Left renal pelvis (tissue), 4 donors: ENCODE measurements around the gene ZNF234. TPM values are rescaled to one million over a fixed set of nuclear protein-coding genes. Genes with fewer than 3 reads are reported as not detected.
"Not testable (repeated sequence)": the region's sequence is repeated elsewhere in the genome, so short reads cannot be mapped to it uniquely, and the experiment has no call there.

Source experiments
- DNase-seq, 4 donors: peaks; one replicate each; pipeline ENCODE4 v3.0.0-alpha.2; 2013; ENCODE audit warnings: low read depth in 4 of 4, low spot score in 3 of 4
- polyA plus RNA-seq, 4 donors: library from polyadenylated mRNA; unstranded; fragments of 120-200 nt; gene quantifications; one replicate each; pipeline ENCODE4 v1.2.1, GENCODE V29; 2013; ENCODE audit not compliant: insufficient read length in 4 of 4

Gene ZNF234
- polyA plus RNA-seq, 4 donors = 13.2 to 19.9 (median 14.4) TPM

DNA sequence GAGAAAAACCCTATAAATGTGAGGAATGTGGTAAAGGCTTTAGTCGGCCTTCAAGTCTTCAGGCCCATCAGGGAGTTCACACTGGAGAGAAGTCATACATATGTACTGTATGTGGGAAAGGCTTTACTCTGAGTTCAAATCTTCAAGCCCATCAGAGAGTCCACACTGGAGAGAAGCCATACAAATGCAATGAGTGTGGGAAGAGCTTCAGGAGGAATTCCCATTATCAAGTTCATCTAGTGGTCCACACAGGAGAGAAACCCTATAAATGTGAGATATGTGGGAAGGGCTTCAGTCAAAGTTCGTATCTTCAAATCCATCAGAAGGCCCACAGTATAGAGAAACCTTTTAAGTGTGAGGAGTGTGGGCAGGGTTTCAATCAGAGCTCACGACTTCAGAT lies 35.2 kb downstream of the ZNF234 start:
- no peak for DNase-seq

- no peak for DNase-seq
Measured at GRCh38 chr19:44180968-44181367, 39.6 kb downstream of the ZNF234 start.

GRCh38 chr19:44182145-44182544 lies 40.8 kb downstream of the ZNF234 start:
- DNase-seq = no peak

DNA sequence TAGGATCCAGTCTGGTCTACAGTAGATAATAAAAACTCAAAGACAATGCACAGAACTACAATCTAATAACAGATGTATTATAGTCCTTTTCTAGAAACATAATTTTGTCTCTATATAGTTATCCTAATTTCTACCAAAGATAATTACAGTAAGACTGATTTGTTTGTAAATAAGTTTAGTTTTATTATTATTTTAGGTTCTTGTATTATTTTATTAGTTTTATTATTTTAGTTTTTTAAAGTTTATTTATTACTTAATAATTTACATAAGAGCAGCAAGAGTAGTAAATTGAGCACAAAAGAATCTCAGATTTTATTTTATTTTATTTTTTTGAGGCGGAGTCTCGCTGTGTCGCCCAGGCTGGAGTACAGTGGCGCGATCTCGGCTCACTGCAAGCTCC lies 48.7 kb downstream of the ZNF234 start:
- no peak for DNase-seq

GRCh38 chr19:44192127-44192526 lies 50.8 kb downstream of the ZNF234 start:
- DNase-seq = no peak

- DNase-seq = no peak
Measured at GRCh38 chr19:44196772-44197171, 55.4 kb downstream of the ZNF234 start.

DNA sequence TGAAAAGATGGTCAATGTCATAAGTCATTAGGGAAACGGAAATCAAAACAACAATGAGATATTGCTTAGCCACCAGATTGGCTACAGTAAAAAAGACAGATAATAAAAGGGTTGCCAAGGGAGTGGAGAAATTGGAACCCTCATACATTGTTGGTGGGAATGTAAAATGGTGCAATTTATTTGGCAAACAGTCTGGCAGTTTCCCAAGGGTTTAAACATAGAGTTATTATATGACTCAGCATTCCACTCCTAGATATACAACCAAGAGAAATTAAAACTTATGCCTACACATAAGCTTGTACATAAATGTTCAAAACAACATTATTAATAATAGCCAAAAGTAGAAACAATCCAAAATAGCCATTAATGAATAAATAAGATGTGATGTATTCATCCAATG lies 61.1 kb downstream of the ZNF234 start:
- no peak for DNase-seq

- no peak for DNase-seq
Measured at GRCh38 chr19:44202974-44203373, 61.6 kb downstream of the ZNF234 start.

DNA sequence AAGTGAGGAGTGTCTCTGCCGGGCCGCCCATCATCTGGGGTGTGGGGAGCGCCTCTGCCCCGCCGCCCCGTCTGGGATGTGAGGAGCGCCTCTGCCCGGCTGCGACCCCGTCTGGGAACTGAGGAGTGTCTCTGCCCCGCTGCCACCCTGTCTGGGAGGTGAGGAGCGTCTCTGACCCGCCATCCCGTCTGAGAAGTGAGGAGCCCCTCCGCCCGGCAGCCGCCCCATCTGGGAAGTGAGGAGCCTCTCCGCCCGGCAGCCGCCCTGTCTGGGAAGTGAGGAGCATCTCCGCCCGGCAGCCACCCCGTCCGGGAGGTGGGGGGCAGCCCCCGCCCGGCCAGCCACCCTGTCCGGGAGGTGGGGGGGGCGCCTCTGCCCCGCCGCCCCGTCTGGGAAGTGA lies 62.5 kb downstream of the ZNF234 start:
- DNase-seq = not testable (repeated sequence)

GRCh38 chr19:44204772-44205171 lies 63.4 kb downstream of the ZNF234 start:
- DNase-seq = no peak

DNA sequence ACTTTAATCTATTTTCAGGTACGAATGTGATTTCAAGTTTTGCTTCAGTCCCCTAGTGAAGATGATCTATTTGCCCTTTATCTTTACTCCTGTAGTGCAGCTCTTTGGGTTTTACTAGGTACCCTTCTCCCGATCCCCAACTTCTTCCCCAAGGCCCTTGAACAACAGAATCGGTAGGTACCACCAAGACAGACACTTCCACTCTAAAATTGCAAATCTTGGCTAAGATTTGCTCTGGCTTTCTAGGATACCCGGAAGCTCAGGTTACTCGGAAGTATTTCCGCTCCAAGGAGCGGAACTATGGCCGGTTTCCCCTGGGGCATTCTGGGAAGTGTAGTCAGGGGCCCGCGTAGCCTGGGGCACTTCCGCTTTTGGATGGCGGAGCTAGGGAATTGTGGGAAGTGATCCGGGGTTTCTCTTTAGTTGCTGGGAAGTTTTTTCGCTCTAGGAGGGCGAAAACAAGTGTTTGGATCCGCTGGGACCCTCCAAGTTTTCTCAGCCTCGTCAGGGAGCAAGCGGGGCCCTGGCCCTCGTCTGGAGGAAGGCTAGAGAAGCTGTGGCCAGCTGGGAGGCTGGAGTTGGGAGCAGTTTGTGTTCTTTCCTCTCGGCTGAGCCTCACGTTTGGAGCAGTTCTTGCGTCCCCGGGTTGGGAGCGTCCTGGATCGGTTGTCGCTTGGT lies 65.9 kb downstream of the ZNF234 start:
- peak; percentile 89 to 93 (median 91) for DNase-seq

Other genes with a start within 250 kb of the ZNF234 start
- 10 to 100 TPM; 25.2 to 30.3 (median 27.8) TPM for gene ZNF45, start 206.3 kb upstream of the ZNF234 start, polyA plus RNA-seq
- gene ZNF221, start 190.3 kb upstream of the ZNF234 start, polyA plus RNA-seq = 1 to 10 TPM; 5.4 to 7.9 (median 6.3) TPM
- 10 to 100 TPM; 10.7 to 17.2 (median 16.4) TPM for gene ZNF155, start 157.4 kb upstream of the ZNF234 start, polyA plus RNA-seq
- gene ZNF230, start 138.6 kb upstream of the ZNF234 start, polyA plus RNA-seq = 1 to 10 TPM; 5.9 to 7.8 (median 7.0) TPM
- 10 to 100 TPM in 1 of 4 donors, 1 to 10 TPM in 3; 9.2 to 10.4 (median 9.6) TPM for gene ZNF222, start 116.2 kb upstream of the ZNF234 start, polyA plus RNA-seq
- 10 to 100 TPM in 3 of 4 donors, 1 to 10 TPM in 1; 7.5 to 14.4 (median 13.6) TPM for gene ZNF223, start 89.5 kb upstream of the ZNF234 start, polyA plus RNA-seq
- 1 to 10 TPM; 3.7 to 5.8 (median 4.2) TPM for gene ZNF284, start 69.4 kb upstream of the ZNF234 start, polyA plus RNA-seq
- gene ZNF224, start 47.2 kb upstream of the ZNF234 start, polyA plus RNA-seq = 10 to 100 TPM; 25.2 to 42.0 (median 31.1) TPM
- gene ZNF225, start 28.2 kb upstream of the ZNF234 start, polyA plus RNA-seq = 10 to 100 TPM in 2 of 4 donors, 1 to 10 TPM in 2; 9.5 to 11.3 (median 9.8) TPM
- 10 to 100 TPM; 23.5 to 29.9 (median 25.2) TPM for gene ZNF226, start 23.5 kb downstream of the ZNF234 start, polyA plus RNA-seq
- gene ZNF227, start 71.0 kb downstream of the ZNF234 start, polyA plus RNA-seq = 10 to 100 TPM; 24.1 to 31.2 (median 28.0) TPM
- 1 to 10 TPM; 2.5 to 7.8 (median 6.6) TPM for gene ZNF233, start 118.3 kb downstream of the ZNF234 start, polyA plus RNA-seq
- gene ZNF235, start 163.5 kb downstream of the ZNF234 start, polyA plus RNA-seq = 10 to 100 TPM in 3 of 4 donors, 1 to 10 TPM in 1; 7.6 to 13.1 (median 11.8) TPM
- 10 to 100 TPM in 3 of 4 donors, 1 to 10 TPM in 1; 9.9 to 15.9 (median 12.2) TPM for gene ZNF112, start 215.1 kb downstream of the ZNF234 start, polyA plus RNA-seq